WTC11 (cell line): ENCODE measurements around the gene GRAMD2B. TPM values are rescaled to one million over a fixed set of nuclear protein-coding genes. Genes with fewer than 3 reads are reported as not detected.

Source experiments
- ATAC-seq: fragments of 200-7000 bp; cut with Tn5 transposase; 2 replicates; pipeline ENCODE4 v1.10.0; 2021; ENCODE audit warnings: mild to moderate bottlenecking, moderate library complexity
- CTCF ChIA-PET: fragments of 300-600 bp; sonication (Branson Sonifier 250); formaldehyde crosslinking; loops from one replicate; lab custom pipeline; 2021; ENCODE audit warnings: antibody characterized with exemption; lab: Charles Lee
- POLR2A ChIA-PET: fragments of 350-600 bp; sonication (Branson Sonifier 250); formaldehyde crosslinking; loops from one replicate; lab custom pipeline; 2021; ENCODE audit warnings: antibody characterized with exemption; lab: Charles Lee
- DNase-seq: peaks from one replicate; pipeline ENCODE4 v3.0.0; 2021; ENCODE audit warnings: low spot score
- H3K27ac Mint-ChIP-seq: 2 replicates; pipeline ENCODE4 v1.8.0; 2021; ENCODE audit warnings: mixed read lengths
- H3K27me3 Mint-ChIP-seq: 2 replicates; pipeline ENCODE4 v1.8.0; 2021; ENCODE audit warnings: low read depth, mild to moderate bottlenecking, moderate library complexity, mixed read lengths
- H3K36me3 Mint-ChIP-seq: 2 replicates; pipeline ENCODE4 v1.8.0; 2021; ENCODE audit warnings: mixed read lengths
- H3K4me1 Mint-ChIP-seq: 2 replicates; pipeline ENCODE4 v1.8.0; 2022; ENCODE audit warnings: mixed read lengths
- H3K4me3 Mint-ChIP-seq: 2 replicates; pipeline ENCODE4 v1.8.0; 2021; ENCODE audit warnings: mild to moderate bottlenecking, moderate library complexity, mixed read lengths
- H3K9me3 Mint-ChIP-seq: 2 replicates; pipeline ENCODE4 v1.8.0; 2021; ENCODE audit warnings: mixed read lengths
- ATF1 ChIP-seq: sonication (generic); formaldehyde crosslinking; IDR thresholded peaks from 2 replicates; pipeline ENCODE4 v1.8.1; 2023; ENCODE audit warnings: mild to moderate bottlenecking, moderate library complexity, missing genetic modification reagents
- ELF4 ChIP-seq: sonication (generic); formaldehyde crosslinking; IDR thresholded peaks from 2 replicates; pipeline ENCODE4 v1.8.1; 2022; ENCODE audit warnings: low read depth, mild to moderate bottlenecking, moderate library complexity, missing genetic modification reagents
- NFE2L1 ChIP-seq: sonication (generic); formaldehyde crosslinking; IDR thresholded peaks from 2 replicates; pipeline ENCODE4 v1.8.1; 2023; ENCODE audit warnings: missing genetic modification reagents
- NR2C2 ChIP-seq: sonication (generic); formaldehyde crosslinking; IDR thresholded peaks from 2 replicates; pipeline ENCODE4 v1.8.0; 2022; ENCODE audit warnings: mild to moderate bottlenecking, missing genetic modification reagents
- NR3C1 ChIP-seq: sonication (generic); formaldehyde crosslinking; conservative IDR thresholded peaks from 2 replicates; pipeline ENCODE4 v1.8.1; 2023; ENCODE audit warnings: low read depth, mild to moderate bottlenecking, missing genetic modification reagents
- OVOL2 ChIP-seq: fragments of 250-450 bp; sonication (Bioruptor Pico); IDR thresholded peaks from 2 replicates; pipeline ENCODE4 v1.9.0; 2021; ENCODE audit warnings: mild to moderate bottlenecking, borderline replicate concordance
- RELA ChIP-seq: sonication (generic); formaldehyde crosslinking; IDR thresholded peaks from 2 replicates; pipeline ENCODE4 v1.8.1; 2022; ENCODE audit warnings: missing genetic modification reagents, mild to moderate bottlenecking, borderline replicate concordance
- TCF7 ChIP-seq: sonication (generic); formaldehyde crosslinking; IDR thresholded peaks from 2 replicates; pipeline ENCODE4 v1.8.0; 2022; ENCODE audit warnings: mild to moderate bottlenecking, low read depth, missing genetic modification reagents, moderate library complexity
- TEAD4 ChIP-seq: sonication (generic); formaldehyde crosslinking; IDR thresholded peaks from 2 replicates; pipeline ENCODE4 v1.8.0; 2022; ENCODE audit warnings: mild to moderate bottlenecking, missing genetic modification reagents
- ZNF263 ChIP-seq: sonication (generic); formaldehyde crosslinking; IDR thresholded peaks from 2 replicates; pipeline ENCODE4 v1.8.1; 2022; ENCODE audit warnings: low read depth, mild to moderate bottlenecking, moderate library complexity, missing genetic modification reagents
- ZNF423 ChIP-seq: fragments of 250-450 bp; sonication (Bioruptor Pico); IDR thresholded peaks from 2 replicates; pipeline ENCODE4 v2.1.2; 2022; ENCODE audit warnings: mild to moderate bottlenecking, moderate library complexity
- total RNA-seq: library from RNA; stranded (reverse); gene quantifications from 3 replicates; pipeline ENCODE4 v1.2.3, GENCODE V29; 2021
- TF ChIP-seq, protein P1 (sequence below): sonication (generic); formaldehyde crosslinking; IDR thresholded peaks from 2 replicates; pipeline ENCODE4 v1.8.1; 2023; ENCODE audit warnings: mild to moderate bottlenecking, missing genetic modification reagents, moderate library complexity
- TF ChIP-seq, protein P2 (sequence below): fragments of 250-450 bp; sonication (Bioruptor Pico); IDR thresholded peaks from 2 replicates; pipeline ENCODE4 v1.9.0; 2021; ENCODE audit warnings: mild to moderate bottlenecking, borderline replicate concordance
- TF ChIP-seq, protein P3 (sequence below): sonication (generic); formaldehyde crosslinking; IDR thresholded peaks from 2 replicates; pipeline ENCODE4 v1.8.0; 2022; ENCODE audit warnings: mild to moderate bottlenecking, missing genetic modification reagents
- TF ChIP-seq, protein P4 (sequence below): sonication (generic); formaldehyde crosslinking; IDR thresholded peaks from 2 replicates; pipeline ENCODE4 v1.8.0; 2023; ENCODE audit warnings: mild to moderate bottlenecking, missing genetic modification reagents
- TF ChIP-seq, protein P5 (sequence below): sonication (generic); formaldehyde crosslinking; IDR thresholded peaks from 2 replicates; pipeline ENCODE4 v1.8.0; 2022; ENCODE audit warnings: mild to moderate bottlenecking, missing genetic modification reagents
- TF ChIP-seq, protein P6 (sequence below): sonication (generic); formaldehyde crosslinking; IDR thresholded peaks from 2 replicates; pipeline ENCODE4 v1.8.1; 2023; ENCODE audit warnings: mild to moderate bottlenecking, missing genetic modification reagents
- TF ChIP-seq, protein P7 (sequence below): fragments of 200-600 bp; IDR thresholded peaks from 2 replicates; pipeline ENCODE4 v1.8.0; 2022; ENCODE audit warnings: antibody characterized with exemption
- TF ChIP-seq, protein P8 (sequence below): sonication (generic); formaldehyde crosslinking; IDR thresholded peaks from 2 replicates; pipeline ENCODE4 v1.8.1; 2022; ENCODE audit warnings: low read depth, mild to moderate bottlenecking, moderate library complexity, missing genetic modification reagents, borderline replicate concordance
- TF ChIP-seq, protein P9 (sequence below): fragments of 250-450 bp; sonication (Bioruptor Pico); IDR thresholded peaks from 2 replicates; pipeline ENCODE4 v1.9.0; 2021; ENCODE audit warnings: mild to moderate bottlenecking

GRAMD2B gene
- total RNA-seq, 1 experiment from 2014 or later: 11.6 TPM

DNA sequence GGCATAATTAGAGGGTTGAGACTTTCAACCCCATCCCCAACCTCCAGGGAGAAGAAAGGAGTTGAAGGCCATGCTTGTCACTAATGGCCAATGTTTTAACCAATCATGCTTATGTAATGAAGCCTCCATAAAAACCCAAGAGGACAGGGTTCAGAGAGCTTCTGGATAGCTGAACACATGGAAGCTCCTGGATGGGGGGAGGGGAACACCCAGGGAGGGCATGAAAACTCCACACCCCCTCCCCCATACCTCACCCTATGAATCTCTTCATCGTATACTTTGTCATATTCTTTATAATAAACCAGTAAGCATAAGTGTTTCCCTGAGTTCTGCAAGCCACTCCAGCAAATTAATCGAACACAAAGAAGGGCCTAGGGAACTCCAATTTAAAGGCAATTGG is 90.1 kb downstream of the GRAMD2B start (continued):
- TF ChIP-seq ZNF263 (no peak), RELA (CRISPR knock-in tag) (no peak), NFE2L1 (CRISPR knock-in tag) (no peak)
- TF ChIP-seq, protein P1, sequence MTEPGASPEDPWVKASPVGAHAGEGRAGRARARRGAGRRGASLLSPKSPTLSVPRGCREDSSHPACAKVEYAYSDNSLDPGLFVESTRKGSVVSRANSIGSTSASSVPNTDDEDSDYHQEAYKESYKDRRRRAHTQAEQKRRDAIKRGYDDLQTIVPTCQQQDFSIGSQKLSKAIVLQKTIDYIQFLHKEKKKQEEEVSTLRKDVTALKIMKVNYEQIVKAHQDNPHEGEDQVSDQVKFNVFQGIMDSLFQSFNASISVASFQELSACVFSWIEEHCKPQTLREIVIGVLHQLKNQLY: no peak

DNA sequence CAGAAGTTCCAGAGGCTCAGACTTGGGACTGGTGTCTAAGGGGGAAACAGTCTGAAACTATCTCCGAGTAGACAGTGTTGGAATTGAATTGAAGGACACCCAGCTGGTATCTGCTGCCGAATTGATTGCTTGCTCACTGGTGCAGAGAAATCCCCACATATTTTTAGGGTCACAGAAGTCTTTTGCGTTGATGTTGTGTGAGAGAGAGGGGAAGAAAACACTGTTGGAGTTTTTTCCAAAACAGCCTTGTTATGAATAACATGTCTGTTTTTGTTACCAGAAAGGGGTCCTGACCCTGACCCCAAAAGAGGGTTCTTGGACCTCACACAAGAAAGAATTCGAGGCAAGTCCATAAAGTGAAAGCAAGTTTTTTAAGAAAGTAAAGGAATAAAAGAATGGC is 90.5 kb downstream of the GRAMD2B start:
- POLR2A ChIA-PET: no interaction called here
- peaks cover 17% of the 10 kb centered on the region for H3K4me1 Mint-ChIP-seq
- no peaks in the 10 kb centered on the region for H3K36me3 Mint-ChIP-seq
- no peak for DNase-seq
- peaks cover 13% of the 10 kb centered on the region; the same call in 1 of the 2 replicates for H3K9me3 Mint-ChIP-seq
- no peak for ATAC-seq
- CTCF ChIA-PET: no interaction called here
- H3K27ac Mint-ChIP-seq: no peak overlapping the region
- H3K4me3 Mint-ChIP-seq: no peak overlapping the region
- H3K27me3 Mint-ChIP-seq: no peaks in the 10 kb centered on the region
- TF ChIP-seq, protein P2, sequence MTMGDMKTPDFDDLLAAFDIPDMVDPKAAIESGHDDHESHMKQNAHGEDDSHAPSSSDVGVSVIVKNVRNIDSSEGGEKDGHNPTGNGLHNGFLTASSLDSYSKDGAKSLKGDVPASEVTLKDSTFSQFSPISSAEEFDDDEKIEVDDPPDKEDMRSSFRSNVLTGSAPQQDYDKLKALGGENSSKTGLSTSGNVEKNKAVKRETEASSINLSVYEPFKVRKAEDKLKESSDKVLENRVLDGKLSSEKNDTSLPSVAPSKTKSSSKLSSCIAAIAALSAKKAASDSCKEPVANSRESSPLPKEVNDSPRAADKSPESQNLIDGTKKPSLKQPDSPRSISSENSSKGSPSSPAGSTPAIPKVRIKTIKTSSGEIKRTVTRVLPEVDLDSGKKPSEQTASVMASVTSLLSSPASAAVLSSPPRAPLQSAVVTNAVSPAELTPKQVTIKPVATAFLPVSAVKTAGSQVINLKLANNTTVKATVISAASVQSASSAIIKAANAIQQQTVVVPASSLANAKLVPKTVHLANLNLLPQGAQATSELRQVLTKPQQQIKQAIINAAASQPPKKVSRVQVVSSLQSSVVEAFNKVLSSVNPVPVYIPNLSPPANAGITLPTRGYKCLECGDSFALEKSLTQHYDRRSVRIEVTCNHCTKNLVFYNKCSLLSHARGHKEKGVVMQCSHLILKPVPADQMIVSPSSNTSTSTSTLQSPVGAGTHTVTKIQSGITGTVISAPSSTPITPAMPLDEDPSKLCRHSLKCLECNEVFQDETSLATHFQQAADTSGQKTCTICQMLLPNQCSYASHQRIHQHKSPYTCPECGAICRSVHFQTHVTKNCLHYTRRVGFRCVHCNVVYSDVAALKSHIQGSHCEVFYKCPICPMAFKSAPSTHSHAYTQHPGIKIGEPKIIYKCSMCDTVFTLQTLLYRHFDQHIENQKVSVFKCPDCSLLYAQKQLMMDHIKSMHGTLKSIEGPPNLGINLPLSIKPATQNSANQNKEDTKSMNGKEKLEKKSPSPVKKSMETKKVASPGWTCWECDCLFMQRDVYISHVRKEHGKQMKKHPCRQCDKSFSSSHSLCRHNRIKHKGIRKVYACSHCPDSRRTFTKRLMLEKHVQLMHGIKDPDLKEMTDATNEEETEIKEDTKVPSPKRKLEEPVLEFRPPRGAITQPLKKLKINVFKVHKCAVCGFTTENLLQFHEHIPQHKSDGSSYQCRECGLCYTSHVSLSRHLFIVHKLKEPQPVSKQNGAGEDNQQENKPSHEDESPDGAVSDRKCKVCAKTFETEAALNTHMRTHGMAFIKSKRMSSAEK (CRISPR knock-in tag): no peak
- TF ChIP-seq ELF4 (CRISPR knock-in tag): no peak
- TF ChIP-seq, protein P3, sequence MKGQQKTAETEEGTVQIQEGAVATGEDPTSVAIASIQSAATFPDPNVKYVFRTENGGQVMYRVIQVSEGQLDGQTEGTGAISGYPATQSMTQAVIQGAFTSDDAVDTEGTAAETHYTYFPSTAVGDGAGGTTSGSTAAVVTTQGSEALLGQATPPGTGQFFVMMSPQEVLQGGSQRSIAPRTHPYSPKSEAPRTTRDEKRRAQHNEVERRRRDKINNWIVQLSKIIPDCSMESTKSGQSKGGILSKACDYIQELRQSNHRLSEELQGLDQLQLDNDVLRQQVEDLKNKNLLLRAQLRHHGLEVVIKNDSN (CRISPR knock-in tag): no peak
- no peak for TF ChIP-seq TCF7 (CRISPR knock-in tag)
- TF ChIP-seq, protein P4, sequence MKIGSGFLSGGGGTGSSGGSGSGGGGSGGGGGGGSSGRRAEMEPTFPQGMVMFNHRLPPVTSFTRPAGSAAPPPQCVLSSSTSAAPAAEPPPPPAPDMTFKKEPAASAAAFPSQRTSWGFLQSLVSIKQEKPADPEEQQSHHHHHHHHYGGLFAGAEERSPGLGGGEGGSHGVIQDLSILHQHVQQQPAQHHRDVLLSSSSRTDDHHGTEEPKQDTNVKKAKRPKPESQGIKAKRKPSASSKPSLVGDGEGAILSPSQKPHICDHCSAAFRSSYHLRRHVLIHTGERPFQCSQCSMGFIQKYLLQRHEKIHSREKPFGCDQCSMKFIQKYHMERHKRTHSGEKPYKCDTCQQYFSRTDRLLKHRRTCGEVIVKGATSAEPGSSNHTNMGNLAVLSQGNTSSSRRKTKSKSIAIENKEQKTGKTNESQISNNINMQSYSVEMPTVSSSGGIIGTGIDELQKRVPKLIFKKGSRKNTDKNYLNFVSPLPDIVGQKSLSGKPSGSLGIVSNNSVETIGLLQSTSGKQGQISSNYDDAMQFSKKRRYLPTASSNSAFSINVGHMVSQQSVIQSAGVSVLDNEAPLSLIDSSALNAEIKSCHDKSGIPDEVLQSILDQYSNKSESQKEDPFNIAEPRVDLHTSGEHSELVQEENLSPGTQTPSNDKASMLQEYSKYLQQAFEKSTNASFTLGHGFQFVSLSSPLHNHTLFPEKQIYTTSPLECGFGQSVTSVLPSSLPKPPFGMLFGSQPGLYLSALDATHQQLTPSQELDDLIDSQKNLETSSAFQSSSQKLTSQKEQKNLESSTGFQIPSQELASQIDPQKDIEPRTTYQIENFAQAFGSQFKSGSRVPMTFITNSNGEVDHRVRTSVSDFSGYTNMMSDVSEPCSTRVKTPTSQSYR (CRISPR knock-in tag): no peak
- TF ChIP-seq NFE2L1 (CRISPR knock-in tag): no peak
- TF ChIP-seq ATF1 (CRISPR knock-in tag): no peak
- TF ChIP-seq, protein P5, sequence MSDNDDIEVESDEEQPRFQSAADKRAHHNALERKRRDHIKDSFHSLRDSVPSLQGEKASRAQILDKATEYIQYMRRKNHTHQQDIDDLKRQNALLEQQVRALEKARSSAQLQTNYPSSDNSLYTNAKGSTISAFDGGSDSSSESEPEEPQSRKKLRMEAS (CRISPR knock-in tag): no peak
- TF ChIP-seq ZNF423: no peak
- TF ChIP-seq, protein P6, sequence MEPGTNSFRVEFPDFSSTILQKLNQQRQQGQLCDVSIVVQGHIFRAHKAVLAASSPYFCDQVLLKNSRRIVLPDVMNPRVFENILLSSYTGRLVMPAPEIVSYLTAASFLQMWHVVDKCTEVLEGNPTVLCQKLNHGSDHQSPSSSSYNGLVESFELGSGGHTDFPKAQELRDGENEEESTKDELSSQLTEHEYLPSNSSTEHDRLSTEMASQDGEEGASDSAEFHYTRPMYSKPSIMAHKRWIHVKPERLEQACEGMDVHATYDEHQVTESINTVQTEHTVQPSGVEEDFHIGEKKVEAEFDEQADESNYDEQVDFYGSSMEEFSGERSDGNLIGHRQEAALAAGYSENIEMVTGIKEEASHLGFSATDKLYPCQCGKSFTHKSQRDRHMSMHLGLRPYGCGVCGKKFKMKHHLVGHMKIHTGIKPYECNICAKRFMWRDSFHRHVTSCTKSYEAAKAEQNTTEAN (CRISPR knock-in tag): no peak
- no peak for TF ChIP-seq NR2C2 (CRISPR knock-in tag)
- no peak for TF ChIP-seq ZNF263
- TF ChIP-seq TEAD4 (CRISPR knock-in tag): no peak
- TF ChIP-seq, protein P7, sequence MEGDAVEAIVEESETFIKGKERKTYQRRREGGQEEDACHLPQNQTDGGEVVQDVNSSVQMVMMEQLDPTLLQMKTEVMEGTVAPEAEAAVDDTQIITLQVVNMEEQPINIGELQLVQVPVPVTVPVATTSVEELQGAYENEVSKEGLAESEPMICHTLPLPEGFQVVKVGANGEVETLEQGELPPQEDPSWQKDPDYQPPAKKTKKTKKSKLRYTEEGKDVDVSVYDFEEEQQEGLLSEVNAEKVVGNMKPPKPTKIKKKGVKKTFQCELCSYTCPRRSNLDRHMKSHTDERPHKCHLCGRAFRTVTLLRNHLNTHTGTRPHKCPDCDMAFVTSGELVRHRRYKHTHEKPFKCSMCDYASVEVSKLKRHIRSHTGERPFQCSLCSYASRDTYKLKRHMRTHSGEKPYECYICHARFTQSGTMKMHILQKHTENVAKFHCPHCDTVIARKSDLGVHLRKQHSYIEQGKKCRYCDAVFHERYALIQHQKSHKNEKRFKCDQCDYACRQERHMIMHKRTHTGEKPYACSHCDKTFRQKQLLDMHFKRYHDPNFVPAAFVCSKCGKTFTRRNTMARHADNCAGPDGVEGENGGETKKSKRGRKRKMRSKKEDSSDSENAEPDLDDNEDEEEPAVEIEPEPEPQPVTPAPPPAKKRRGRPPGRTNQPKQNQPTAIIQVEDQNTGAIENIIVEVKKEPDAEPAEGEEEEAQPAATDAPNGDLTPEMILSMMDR: no peak
- TF ChIP-seq, protein P8, sequence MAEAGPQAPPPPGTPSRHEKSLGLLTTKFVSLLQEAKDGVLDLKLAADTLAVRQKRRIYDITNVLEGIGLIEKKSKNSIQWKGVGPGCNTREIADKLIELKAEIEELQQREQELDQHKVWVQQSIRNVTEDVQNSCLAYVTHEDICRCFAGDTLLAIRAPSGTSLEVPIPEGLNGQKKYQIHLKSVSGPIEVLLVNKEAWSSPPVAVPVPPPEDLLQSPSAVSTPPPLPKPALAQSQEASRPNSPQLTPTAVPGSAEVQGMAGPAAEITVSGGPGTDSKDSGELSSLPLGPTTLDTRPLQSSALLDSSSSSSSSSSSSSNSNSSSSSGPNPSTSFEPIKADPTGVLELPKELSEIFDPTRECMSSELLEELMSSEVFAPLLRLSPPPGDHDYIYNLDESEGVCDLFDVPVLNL (CRISPR knock-in tag): no peak
- TF ChIP-seq, protein P9, sequence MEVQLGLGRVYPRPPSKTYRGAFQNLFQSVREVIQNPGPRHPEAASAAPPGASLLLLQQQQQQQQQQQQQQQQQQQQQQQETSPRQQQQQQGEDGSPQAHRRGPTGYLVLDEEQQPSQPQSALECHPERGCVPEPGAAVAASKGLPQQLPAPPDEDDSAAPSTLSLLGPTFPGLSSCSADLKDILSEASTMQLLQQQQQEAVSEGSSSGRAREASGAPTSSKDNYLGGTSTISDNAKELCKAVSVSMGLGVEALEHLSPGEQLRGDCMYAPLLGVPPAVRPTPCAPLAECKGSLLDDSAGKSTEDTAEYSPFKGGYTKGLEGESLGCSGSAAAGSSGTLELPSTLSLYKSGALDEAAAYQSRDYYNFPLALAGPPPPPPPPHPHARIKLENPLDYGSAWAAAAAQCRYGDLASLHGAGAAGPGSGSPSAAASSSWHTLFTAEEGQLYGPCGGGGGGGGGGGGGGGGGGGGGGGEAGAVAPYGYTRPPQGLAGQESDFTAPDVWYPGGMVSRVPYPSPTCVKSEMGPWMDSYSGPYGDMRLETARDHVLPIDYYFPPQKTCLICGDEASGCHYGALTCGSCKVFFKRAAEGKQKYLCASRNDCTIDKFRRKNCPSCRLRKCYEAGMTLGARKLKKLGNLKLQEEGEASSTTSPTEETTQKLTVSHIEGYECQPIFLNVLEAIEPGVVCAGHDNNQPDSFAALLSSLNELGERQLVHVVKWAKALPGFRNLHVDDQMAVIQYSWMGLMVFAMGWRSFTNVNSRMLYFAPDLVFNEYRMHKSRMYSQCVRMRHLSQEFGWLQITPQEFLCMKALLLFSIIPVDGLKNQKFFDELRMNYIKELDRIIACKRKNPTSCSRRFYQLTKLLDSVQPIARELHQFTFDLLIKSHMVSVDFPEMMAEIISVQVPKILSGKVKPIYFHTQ (CRISPR knock-in tag): no peak
- no peak for TF ChIP-seq NR3C1 (CRISPR knock-in tag)
- TF ChIP-seq OVOL2: no peak
